ENCODE measurements around the gene SNED1.

- TF ChIP-seq, protein P1, sequence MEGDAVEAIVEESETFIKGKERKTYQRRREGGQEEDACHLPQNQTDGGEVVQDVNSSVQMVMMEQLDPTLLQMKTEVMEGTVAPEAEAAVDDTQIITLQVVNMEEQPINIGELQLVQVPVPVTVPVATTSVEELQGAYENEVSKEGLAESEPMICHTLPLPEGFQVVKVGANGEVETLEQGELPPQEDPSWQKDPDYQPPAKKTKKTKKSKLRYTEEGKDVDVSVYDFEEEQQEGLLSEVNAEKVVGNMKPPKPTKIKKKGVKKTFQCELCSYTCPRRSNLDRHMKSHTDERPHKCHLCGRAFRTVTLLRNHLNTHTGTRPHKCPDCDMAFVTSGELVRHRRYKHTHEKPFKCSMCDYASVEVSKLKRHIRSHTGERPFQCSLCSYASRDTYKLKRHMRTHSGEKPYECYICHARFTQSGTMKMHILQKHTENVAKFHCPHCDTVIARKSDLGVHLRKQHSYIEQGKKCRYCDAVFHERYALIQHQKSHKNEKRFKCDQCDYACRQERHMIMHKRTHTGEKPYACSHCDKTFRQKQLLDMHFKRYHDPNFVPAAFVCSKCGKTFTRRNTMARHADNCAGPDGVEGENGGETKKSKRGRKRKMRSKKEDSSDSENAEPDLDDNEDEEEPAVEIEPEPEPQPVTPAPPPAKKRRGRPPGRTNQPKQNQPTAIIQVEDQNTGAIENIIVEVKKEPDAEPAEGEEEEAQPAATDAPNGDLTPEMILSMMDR (IDR thresholded peaks at IDR 0.05; ENCODE audit: low read depth, low read length, poor library complexity, severe bottlenecking): no peak
- TF ChIP-seq EZH2phosphoT487 (IDR thresholded peaks at IDR 0.05; ENCODE audit: borderline replicate concordance, low read length): no peak
Measured at GRCh38 chr2:241120440-241120839, 122.0 kb downstream of the SNED1 start.

Data from DOHH2 (cell line).